Psoas muscle (tissue), 8 donors: Measurements from ENCODE around the gene ZNF350. TPM values are rescaled to one million over a fixed set of nuclear protein-coding genes. Genes with fewer than 3 reads are reported as not detected.
"Not testable (repeated sequence)": the region's sequence is repeated elsewhere in the genome, so short reads cannot be mapped to it uniquely, and the experiment has no call there.

Experiments used
- ATAC-seq, 4 donors: fragments of 200-7000 bp; cut with Tn5 transposase; one replicate each; pipeline ENCODE4 v1.9.1; 2020; ENCODE audit warnings: moderate library complexity in 3 of 4, mild to moderate bottlenecking in 2 of 4
- DNase-seq, 2 donors: peaks; one replicate each; pipeline ENCODE4 v3.0.0-alpha.2; 2020
- H3K27ac ChIP-seq: fragments of 200-600 bp; one replicate; pipeline ENCODE4 v1.8.0; 2022
- H3K27me3 ChIP-seq, 3 donors: fragments of 200-600 bp in 1 of 3; one replicate each; pipeline versions ENCODE4 v1.6.1 to v1.8.0; 2013 to 2022; ENCODE audit warnings: low read length in 2 of 3, mild to moderate bottlenecking in 2 of 3, moderate library complexity in 1 of 3; ENCODE audit not compliant: insufficient read depth in 3 of 3
- H3K36me3 ChIP-seq, 2 donors: fragments of 200-600 bp in 1 of 2; one replicate each; pipeline versions ENCODE4 v1.6.1 to v1.8.0; 2013 to 2022; ENCODE audit warnings: low read depth in 1 of 2, mild to moderate bottlenecking in 1 of 2, moderate library complexity in 1 of 2; ENCODE audit not compliant: insufficient read depth in 1 of 2
- H3K4me1 ChIP-seq: fragments of 200-600 bp; one replicate; pipeline ENCODE4 v1.8.0; 2022
- H3K4me3 ChIP-seq: fragments of 200-600 bp; one replicate; pipeline ENCODE4 v1.8.0; 2022; ENCODE audit warnings: mild to moderate bottlenecking
- H3K9me3 ChIP-seq: fragments of 200-600 bp; one replicate; pipeline ENCODE4 v1.8.0; 2022
- WGBS, 3 donors: extraction: QIAGEN DNeasy Blood & Tissue Kit; methylation state at CpG; one replicate each; pipeline versions ENCODE4 v1.1.6 to v1.1.7; 2013; 5-methylcytosine and 5-hydroxymethylcytosine counted together
- intact Hi-C, 2 donors: fragments of 100-400 bp; cut with DNase I; formaldehyde crosslinking; loops; one replicate each; pipeline versions ENCODE4 v1.11.0 to v1.14.2; 2022
- polyA plus RNA-seq, 3 donors: library from polyadenylated mRNA; stranded (reverse); fragments of 200-250 nt; gene quantifications; one replicate each; pipeline ENCODE4 v1.2.3, GENCODE V29; 2013
- total RNA-seq, 4 donors: library from RNA; stranded (reverse); fragmentation: NEBNext Ultra II Directional in 2 of 4; extraction: Animal tissue kit (Norgen Biotek cat#: 25700) in 2 of 4; gene quantifications; one replicate each; pipeline versions ENCODE4 v1.2.1 to v1.2.4, GENCODE V29; 2021 to 2023
- TF ChIP-seq, protein P1 (sequence below): fragments of 200-600 bp; IDR thresholded peaks from one replicate; pipeline ENCODE4 v1.8.0; 2022; ENCODE audit warnings: antibody characterized with exemption
- donor health status: healthy with polysubstance abuse.
- donor health status: DM: no; HTN: no; CAD: no; lungs with moderate emphysema.
- donor health status: Bipolar disorder and iron deficiency.
- donor health status: healthy.
- donor health status: DM: yes; HTN: yes; CAD: no.
- donor health status: DM: no; HTN: no; CAD: no.
- donor health status: DM: no; HTN: no; CAD: no.
- donor health status: DM: yes; HTN: yes; CAD: no.

ZNF350 gene
- total and polyA plus RNA-seq, 7 donors: 2.9 to 12.7 (median 5.0) TPM

DNA sequence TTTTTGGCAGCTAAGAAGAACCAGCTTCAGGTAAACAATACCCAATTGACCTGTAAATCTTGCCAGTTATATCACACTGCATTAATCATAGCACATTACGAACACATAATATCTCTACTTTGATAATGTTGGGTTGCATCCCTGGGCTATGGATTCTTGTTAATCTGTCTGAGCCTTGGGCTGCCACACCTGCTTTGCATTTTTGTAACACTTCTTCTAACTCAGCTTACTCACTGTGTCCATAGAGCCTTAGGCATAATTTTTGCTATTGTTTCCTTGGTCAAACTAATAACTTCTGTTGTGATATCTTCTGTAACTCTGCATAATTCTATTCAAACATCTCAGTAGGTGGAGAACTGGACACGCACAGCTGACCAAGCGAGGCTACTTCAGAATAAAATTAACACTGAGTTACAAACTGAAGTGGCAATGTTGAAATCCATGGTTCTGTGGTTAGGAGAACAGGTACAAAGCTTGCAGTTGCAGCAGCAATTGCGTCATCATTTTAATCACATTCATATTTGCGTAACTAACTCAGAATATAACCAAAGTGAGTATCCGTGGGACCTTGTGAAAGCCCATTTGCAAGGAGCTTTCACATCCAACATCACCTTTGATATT is 6.4 kb downstream of the ZNF350 start:
- 94 to 96% (median 95%) methylated on average over 6 of the region's 6 CpGs for WGBS, 3 donors
- intact Hi-C loops: loop anchor here in 1 of 2 donors (10.0 kb wide), 1 partner anchor 75 kb away; the partner anchor contains the start of gene ZNF649

DNA sequence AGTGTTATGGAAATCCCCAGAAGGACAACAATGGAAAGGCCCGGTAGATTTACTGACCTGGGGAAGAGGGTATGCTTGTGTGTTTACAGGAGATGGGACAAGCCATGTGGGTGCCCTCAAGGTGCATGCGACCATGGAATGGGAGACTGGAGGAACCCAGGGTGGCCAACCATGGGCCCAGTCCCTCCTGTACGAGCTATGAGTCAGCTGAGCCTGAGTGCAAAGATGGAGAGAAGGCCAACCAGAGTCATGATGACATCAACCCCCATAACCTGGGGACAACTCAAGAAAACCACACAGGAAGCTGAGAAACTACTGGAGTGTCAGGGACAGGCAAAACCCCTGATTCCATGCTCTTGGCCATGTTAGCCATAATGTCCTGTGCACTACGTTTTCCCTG is 7.8 kb downstream of the ZNF350 start:
- Histone ChIP-seq H3K36me3 (peaks cover 15 to 18% of the 10 kb centered on the region in 2 donors), H3K9me3 (peaks cover 65% of the 10 kb centered on the region), H3K4me3 (no peak overlapping the region), H3K27me3 (no peaks in the 10 kb centered on the region), H3K27ac (no peak overlapping the region), H3K4me1 (no peaks in the 10 kb centered on the region)
- no peak for ATAC-seq
- intact Hi-C loops: no loop called here
- 97 to 99% (median 98%) methylated on average over 4 of the region's 4 CpGs for WGBS, 3 donors
- TF ChIP-seq, protein P1, sequence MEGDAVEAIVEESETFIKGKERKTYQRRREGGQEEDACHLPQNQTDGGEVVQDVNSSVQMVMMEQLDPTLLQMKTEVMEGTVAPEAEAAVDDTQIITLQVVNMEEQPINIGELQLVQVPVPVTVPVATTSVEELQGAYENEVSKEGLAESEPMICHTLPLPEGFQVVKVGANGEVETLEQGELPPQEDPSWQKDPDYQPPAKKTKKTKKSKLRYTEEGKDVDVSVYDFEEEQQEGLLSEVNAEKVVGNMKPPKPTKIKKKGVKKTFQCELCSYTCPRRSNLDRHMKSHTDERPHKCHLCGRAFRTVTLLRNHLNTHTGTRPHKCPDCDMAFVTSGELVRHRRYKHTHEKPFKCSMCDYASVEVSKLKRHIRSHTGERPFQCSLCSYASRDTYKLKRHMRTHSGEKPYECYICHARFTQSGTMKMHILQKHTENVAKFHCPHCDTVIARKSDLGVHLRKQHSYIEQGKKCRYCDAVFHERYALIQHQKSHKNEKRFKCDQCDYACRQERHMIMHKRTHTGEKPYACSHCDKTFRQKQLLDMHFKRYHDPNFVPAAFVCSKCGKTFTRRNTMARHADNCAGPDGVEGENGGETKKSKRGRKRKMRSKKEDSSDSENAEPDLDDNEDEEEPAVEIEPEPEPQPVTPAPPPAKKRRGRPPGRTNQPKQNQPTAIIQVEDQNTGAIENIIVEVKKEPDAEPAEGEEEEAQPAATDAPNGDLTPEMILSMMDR: no peak
- DNase-seq: no peak

More for the DNA sequence above, 6.4 kb downstream of the ZNF350 start:
- Histone ChIP-seq H3K9me3 (peaks cover 64% of the 10 kb centered on the region), H3K27ac (no peak overlapping the region), H3K36me3 (peaks cover 7 to 9% of the 10 kb centered on the region in 2 donors), H3K27me3 (no peaks in the 10 kb centered on the region), H3K4me1 (peaks cover 2% of the 10 kb centered on the region), H3K4me3 (no peak overlapping the region)
- DNase-seq: no peak
- no peak for ATAC-seq
- TF ChIP-seq, protein P1: no peak

DNA sequence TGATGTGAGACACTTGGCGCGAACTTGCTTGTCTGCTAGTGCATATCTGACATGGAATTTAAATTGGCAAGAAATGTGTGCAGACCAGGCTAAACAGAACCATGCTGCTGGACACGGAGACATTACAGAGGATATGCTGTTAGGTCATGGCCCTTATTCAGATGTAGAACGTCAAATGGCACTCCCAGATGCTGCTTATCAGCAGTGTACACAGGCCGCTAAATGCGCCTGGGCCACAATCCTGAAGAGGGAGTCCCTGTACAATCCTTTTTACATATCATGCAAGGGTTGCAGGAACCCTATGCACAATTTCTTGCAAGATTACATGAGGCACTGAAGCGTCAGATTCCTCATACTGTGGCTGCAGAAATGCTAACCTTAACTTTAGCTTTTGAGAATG is 9.3 kb downstream of the ZNF350 start:
- no peak overlapping the region for H3K27ac ChIP-seq
- no peak overlapping the region for H3K4me3 ChIP-seq
- no peaks in the 10 kb centered on the region for H3K27me3 ChIP-seq
- DNase-seq (no peak), ATAC-seq (no peak)
- TF ChIP-seq, protein P1: no peak
- WGBS, 3 donors: 80 to 89% (median 89%) methylated on average over 7 of the region's 7 CpGs
- intact Hi-C loops: no loop called here
- H3K36me3 ChIP-seq: peaks cover 22 to 34% of the 10 kb centered on the region in 2 donors
- no peaks in the 10 kb centered on the region for H3K4me1 ChIP-seq
- H3K9me3 ChIP-seq: peaks cover 78% of the 10 kb centered on the region

DNA sequence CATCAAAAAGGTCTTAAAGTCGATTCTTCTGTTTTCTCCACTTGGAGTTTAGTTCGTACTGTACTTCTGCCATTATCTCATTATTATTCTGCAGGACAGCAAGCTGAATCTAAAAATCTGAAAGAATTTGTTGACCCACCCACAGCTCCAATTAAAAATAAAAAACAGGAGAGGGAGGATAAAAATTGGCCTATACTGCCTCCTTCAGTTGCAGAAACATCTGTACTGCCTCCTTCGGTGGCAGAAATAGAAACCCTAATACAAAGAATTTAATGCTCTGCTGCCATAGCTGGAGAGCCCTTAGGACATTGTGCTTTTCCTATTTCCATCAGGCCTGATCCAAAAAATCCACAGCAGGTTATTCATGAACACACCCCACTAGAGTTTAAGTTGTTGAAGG is 9.8 kb downstream of the ZNF350 start:
- TF ChIP-seq, protein P1: no peak
- H3K4me1 ChIP-seq: no peaks in the 10 kb centered on the region
- peaks cover 83% of the 10 kb centered on the region for H3K9me3 ChIP-seq
- intact Hi-C loops: no loop called here
- DNase-seq (no peak), ATAC-seq (no peak)
- 93 to 96% (median 95%) methylated on average over 3 of the region's 3 CpGs for WGBS, 3 donors
- H3K27me3 ChIP-seq: no peaks in the 10 kb centered on the region
- H3K4me3 ChIP-seq: no peak overlapping the region
- H3K27ac ChIP-seq: no peak overlapping the region
- peaks cover 25 to 39% of the 10 kb centered on the region in 2 donors for H3K36me3 ChIP-seq

DNA sequence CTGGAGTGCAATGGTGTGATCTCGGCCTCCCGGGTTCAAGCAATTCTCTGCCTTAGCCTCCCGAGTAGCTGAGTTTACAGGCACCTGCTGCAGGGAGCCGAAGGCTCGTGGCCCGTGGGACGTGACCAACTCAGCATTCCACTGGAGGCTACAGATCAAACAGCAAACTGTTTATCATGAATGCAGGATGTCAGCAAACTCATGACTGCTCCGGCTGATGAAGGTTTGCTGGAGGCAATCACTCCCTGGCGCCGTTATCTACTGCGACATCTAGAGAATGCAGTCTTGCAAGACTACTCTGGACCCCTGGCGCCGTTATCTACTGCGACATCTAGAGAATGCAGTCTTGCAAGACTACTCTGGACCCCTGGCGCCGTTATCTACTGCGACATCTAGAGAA is 10.9 kb downstream of the ZNF350 start:
- intact Hi-C loops, H3K4me3 ChIP-seq, H3K27me3 ChIP-seq, H3K4me1 ChIP-seq, H3K27ac ChIP-seq, DNase-seq, ATAC-seq: not testable (repeated sequence)
- Histone ChIP-seq H3K36me3 (peaks cover 35 to 49% of the 10 kb centered on the region in 2 donors), H3K9me3 (peaks cover 92% of the 10 kb centered on the region)
- 97 to 98% (median 97%) methylated on average over 14 to 17 of the region's 17 CpGs for WGBS, 3 donors
